Dendritic cell treated with granulocyte-macrophage colony-stimulating factor and Interleukin-4, amounts not matched to agents 40 ng/mL and 50 ng/mL, for 4 days (primary cell): Measurements from ENCODE around the gene POLG.

Experiments
- H3K27ac Mint-ChIP-seq: one replicate; pipeline ENCODE4 v1.8.0; 2022; ENCODE audit warnings: mild to moderate bottlenecking, mixed read lengths
- H3K27me3 Mint-ChIP-seq: one replicate; pipeline ENCODE4 v1.8.0; 2022; ENCODE audit warnings: mild to moderate bottlenecking, mixed read lengths
- H3K36me3 Mint-ChIP-seq: one replicate; pipeline ENCODE4 v1.8.0; 2022; ENCODE audit warnings: low read depth, mixed read lengths
- H3K4me1 Mint-ChIP-seq: one replicate; pipeline ENCODE4 v1.8.0; 2022; ENCODE audit warnings: low read depth, mixed read lengths
- H3K4me3 Mint-ChIP-seq: one replicate; pipeline ENCODE4 v1.8.0; 2022; ENCODE audit warnings: mild to moderate bottlenecking, moderate library complexity, mixed read lengths
- H3K9me3 Mint-ChIP-seq: one replicate; pipeline ENCODE4 v1.8.0; 2022; ENCODE audit warnings: mixed read lengths
- intact Hi-C: fragments of 100-400 bp; cut with micrococcal nuclease; formaldehyde crosslinking; loops from one replicate; pipeline ENCODE4 v1.15.0; 2022

Gene POLG

DNA sequence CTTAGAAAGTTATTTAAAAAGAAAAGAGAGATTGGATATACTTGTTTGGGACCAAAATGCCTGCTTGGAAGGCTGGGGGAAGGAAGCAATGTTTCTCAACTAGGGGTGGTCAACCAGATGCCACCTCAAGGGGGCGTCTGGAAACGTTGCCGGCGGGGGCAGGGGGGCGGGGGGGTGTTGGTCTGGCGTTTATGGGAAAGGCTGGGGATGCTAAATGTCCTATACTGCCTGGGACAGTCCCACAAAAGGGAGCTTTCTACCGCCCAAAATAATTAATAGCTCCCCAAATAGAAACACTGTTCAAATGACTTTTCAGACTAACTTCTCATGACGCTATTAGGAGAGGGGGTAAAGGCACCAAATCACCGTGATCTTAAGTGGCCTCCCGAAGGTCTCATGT, 2.2 kb downstream of the POLG start:
- Mint-ChIP-seq H3K27ac (no peak overlapping the region), H3K4me3 (peak overlapping the region; percentile 18), H3K27me3 (peaks cover 5% of the 10 kb centered on the region), H3K9me3 (no peaks in the 10 kb centered on the region), H3K4me1 (peaks cover 68% of the 10 kb centered on the region), H3K36me3 (peaks cover 62% of the 10 kb centered on the region)
- intact Hi-C loops = no loop called here

DNA sequence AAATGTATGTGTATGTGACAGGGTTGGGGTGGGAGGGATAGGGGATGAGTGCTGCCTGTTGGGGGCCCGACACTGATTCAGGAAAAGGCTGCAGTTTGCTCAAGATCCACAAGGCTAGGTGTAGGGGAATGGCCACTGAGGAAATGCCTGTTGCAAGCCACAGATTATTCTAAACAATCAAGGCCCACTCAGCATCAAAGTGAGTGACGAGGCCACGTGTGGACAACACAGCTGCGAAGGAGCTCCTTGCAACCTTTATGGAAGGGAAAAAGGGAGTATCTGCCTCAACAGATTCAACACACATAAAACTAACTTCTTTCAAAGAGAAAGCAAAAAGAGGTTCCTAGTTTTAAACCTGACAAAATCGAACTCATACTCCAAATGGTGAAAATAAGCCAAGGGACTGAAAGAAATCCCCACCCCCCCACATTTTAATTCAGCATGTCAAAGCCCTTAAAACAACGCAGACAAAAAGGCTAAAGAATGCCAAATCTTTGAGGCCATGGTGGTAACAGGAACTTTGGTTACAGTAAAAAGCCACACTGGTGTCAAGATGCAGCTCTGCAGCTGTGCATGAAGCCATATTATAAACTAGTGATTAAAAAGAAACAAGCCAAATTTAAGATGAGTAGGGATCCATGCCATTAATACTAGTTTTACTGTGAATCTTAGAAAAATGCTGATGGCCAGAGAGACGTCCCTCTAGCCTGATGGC, 3.6 kb downstream of the POLG start:
- Mint-ChIP-seq H3K4me1 (peaks cover 58% of the 10 kb centered on the region), H3K36me3 (peaks cover 76% of the 10 kb centered on the region), H3K4me3 (no peak overlapping the region), H3K9me3 (no peaks in the 10 kb centered on the region), H3K27ac (no peak overlapping the region), H3K27me3 (no peaks in the 10 kb centered on the region)
- intact Hi-C loops = no loop called here

DNA sequence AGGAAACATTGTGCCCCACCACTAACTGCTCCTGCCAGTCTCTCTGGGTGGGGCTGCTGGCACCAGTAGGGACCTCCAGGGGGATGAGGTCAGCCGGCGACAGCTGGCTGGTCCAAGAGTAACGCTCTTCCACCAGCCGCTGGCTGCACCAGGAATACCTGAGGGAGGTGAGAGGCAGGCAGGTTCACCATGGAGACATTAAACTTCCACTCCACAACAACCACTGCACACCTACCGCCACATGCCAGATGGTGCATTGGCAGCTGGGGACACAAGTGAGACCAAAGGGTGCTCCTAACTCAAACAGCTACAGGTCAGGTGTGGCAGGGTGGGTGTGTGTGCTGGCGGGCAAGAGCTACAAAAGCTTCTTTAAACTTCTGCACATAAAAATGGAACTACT, 4.5 kb downstream of the POLG start:
- Mint-ChIP-seq H3K27ac (no peak overlapping the region), H3K4me3 (no peak overlapping the region), H3K4me1 (peaks cover 50% of the 10 kb centered on the region), H3K36me3 (peaks cover 85% of the 10 kb centered on the region), H3K9me3 (no peaks in the 10 kb centered on the region), H3K27me3 (no peaks in the 10 kb centered on the region)
- intact Hi-C loops = no loop called here

DNA sequence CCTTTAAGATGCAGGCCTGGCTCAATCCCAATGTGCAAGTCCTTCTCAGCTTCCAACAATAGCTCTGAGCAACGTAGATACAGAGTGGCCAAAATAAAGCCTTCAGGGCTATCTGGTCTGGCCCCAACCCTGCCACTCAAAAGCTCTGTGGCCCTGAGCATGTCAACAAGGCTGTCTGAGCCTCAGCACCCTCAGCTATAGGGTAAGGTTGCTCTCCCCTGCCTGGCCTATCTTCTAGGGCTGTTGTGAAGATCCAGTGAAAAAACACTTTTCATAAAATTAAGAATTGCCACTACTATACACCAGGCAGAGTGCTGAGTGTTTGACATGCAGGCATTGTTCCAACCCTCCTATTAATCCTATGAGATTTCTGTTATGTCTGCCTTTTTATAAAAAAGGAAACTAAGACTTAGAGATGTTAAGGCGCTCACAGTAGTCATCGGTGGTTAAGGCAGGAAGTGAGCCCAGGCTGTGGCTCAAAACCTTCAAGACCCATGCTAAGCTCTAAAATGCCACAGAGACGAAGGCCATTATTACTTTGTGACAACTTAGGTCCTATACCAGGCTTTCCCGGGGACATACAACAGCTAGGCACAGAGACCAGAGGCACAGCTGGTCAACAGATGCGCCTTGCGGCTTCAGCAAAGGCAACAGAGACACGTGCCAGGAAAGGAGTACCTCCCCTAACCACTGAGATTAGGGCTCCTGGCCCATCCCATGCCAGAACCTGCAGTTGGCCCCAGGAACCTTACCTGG, 5.1 kb downstream of the POLG start:
- H3K36me3 Mint-ChIP-seq = peaks cover 91% of the 10 kb centered on the region
- intact Hi-C loops = no loop called here
- H3K27me3 Mint-ChIP-seq = no peaks in the 10 kb centered on the region
- H3K9me3 Mint-ChIP-seq = no peaks in the 10 kb centered on the region
- peaks cover 52% of the 10 kb centered on the region for H3K4me1 Mint-ChIP-seq
- H3K4me3 Mint-ChIP-seq = no peak overlapping the region
- no peak overlapping the region for H3K27ac Mint-ChIP-seq

DNA sequence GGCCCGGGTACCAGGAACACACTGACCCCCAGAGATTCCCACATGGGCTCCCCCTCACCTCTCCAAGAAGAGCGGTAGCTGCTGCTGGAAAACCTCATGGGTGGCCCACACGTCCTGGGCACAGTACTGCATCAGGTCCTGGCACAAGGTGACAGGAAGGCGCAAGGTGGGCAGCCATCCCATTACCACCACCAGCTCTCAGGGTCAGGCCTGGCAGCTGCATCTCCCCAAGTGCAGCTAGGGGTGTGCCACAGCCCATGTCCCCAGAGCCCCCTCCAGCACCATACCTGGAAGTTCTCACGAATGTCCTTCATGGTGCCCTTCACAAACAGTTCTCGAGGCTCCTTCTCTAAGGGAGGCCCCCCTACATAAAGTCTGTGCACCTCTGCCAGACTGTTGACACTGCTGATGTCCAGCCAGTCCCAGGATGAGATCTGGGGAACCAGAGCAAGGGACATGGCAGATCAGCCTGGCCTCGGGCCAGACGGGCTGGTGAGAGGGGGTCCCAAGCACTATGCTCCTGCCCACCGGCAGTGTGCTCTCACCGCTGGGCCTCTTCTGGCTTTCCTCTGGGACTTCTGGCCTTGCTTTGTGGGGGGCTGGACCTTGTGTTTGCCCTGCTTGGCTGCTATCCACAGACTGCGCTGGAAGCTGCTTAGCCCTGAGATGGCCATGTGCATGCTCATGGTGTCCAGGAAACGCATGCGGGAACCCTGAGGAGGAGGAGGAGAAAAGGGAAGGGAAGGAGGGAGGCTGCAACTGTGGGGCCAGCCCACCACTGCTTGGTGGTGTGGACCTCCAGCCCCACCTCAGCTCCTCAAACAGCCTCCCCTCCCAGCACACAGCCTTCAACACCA, 6.0 kb downstream of the POLG start:
- Mint-ChIP-seq H3K36me3 (peaks cover 100% of the 10 kb centered on the region), H3K27me3 (no peaks in the 10 kb centered on the region), H3K4me3 (no peak overlapping the region), H3K27ac (no peak overlapping the region), H3K9me3 (no peaks in the 10 kb centered on the region), H3K4me1 (peaks cover 52% of the 10 kb centered on the region)
- intact Hi-C loops = no loop called here

DNA sequence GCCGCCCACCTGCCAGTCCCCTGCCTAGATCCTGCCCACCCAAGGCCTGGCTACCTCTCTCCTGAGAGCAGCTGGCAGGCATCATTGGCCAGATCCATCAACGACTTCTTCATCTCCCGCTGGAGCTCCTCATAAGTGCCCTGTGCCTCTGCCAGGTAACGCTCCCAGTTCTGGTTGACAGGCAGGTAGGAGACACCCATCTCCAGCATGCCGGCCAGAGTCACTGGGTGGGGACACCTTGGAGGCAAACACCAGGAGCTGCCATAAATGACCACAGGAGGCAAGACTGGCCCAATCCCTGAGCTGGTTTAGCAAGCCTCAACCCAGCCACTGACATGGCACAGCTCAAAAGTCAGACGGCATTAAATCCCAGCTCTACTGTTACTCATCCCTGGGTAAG, 7.5 kb downstream of the POLG start:
- H3K27me3 Mint-ChIP-seq = no peaks in the 10 kb centered on the region
- H3K27ac Mint-ChIP-seq = no peak overlapping the region
- no peaks in the 10 kb centered on the region for H3K9me3 Mint-ChIP-seq
- H3K4me1 Mint-ChIP-seq = peaks cover 42% of the 10 kb centered on the region
- no peak overlapping the region for H3K4me3 Mint-ChIP-seq
- intact Hi-C loops = no loop called here
- peaks cover 100% of the 10 kb centered on the region for H3K36me3 Mint-ChIP-seq

DNA sequence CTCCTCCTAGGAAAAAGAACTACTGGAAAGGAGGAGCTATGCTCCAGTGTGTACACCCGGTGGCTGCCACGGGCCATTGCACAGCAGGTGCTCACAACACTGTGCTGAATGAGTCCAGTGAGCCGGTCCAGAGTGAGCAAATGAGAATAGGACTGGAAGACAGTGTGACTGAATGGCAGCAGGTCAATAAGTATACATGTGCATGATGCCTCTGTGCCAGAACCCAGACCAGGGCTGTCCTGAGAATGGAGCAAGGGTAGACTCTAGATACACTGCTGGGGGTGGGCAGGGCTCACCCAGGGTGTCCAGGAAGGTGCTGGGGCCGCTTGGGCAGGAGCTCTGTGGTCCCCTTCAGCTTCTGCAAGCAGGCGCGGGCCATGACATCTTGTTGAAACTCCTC, 8.3 kb downstream of the POLG start:
- Mint-ChIP-seq H3K27ac (no peak overlapping the region), H3K4me1 (peaks cover 34% of the 10 kb centered on the region), H3K27me3 (no peaks in the 10 kb centered on the region), H3K36me3 (peaks cover 100% of the 10 kb centered on the region), H3K9me3 (no peaks in the 10 kb centered on the region), H3K4me3 (no peak overlapping the region)
- intact Hi-C loops = no loop called here

DNA sequence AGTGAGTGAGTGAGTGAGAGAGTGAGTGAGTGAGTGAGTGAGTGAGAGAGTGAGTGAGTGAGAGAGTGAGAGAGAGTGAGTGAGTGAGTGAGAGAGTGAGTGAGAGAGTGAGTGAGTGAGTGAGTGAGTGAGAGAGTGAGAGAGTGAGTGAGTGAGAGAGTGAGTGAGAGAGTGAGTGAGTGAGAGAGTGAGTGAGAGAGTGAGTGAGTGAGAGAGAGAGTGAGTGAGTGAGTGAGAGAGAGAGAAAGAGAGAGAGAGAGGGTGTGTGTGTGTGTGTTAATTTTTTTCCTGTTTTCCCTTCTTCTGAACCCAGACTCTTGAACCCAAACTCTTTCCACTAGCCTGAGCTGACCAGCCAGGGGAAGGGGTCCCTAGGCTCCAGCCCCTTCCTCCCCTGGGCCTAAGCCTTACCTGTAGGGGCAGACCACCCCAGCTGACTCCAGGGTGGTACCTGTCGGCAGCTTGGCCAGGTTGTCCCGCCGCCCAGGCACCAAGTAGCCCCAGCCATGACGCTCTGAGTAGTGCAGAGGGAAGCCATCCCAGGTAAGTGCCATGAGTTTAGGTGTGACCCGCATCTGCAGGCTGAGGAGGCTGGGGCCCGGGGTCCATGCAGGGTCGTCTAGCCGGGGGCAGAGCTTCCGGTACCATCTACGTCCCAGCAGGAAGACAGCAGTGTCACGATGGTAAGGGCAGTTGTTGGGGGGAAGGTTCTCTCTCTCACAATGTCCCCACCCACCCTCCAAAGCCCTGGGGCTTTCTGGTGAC, 9.4 kb downstream of the POLG start:
- intact Hi-C loops = no loop called here
- peaks cover 23% of the 10 kb centered on the region for H3K4me1 Mint-ChIP-seq
- no peak overlapping the region for H3K27ac Mint-ChIP-seq

DNA sequence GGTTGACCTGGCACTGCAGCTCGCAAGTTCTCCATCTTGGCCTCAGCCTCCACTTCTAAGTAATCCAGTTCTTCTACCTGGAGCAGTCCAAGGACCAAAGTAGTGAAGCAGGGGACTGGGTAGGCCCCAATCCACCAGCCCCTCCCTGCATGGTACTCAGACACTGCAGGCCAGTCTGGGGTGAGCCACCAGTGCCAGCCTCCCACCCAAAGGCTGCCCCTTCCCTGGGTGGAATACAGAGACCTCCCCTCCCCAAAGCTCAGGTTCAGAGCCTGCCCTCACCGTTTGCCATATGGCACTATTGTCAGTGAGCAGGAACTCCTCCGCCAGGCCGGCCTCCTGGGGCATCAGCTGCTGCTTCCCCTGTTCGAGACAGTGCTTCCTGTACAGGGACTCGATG, 10.8 kb downstream of the POLG start:
- intact Hi-C loops = no loop called here
- Mint-ChIP-seq H3K36me3 (peaks cover 100% of the 10 kb centered on the region), H3K27ac (no peak overlapping the region), H3K27me3 (no peaks in the 10 kb centered on the region), H3K4me1 (peaks cover 17% of the 10 kb centered on the region), H3K9me3 (no peaks in the 10 kb centered on the region), H3K4me3 (no peak overlapping the region)

More for the DNA sequence above, 9.4 kb downstream of the POLG start:
- Mint-ChIP-seq H3K4me3 (no peak overlapping the region), H3K27me3 (no peaks in the 10 kb centered on the region), H3K9me3 (no peaks in the 10 kb centered on the region), H3K36me3 (peaks cover 100% of the 10 kb centered on the region)

DNA sequence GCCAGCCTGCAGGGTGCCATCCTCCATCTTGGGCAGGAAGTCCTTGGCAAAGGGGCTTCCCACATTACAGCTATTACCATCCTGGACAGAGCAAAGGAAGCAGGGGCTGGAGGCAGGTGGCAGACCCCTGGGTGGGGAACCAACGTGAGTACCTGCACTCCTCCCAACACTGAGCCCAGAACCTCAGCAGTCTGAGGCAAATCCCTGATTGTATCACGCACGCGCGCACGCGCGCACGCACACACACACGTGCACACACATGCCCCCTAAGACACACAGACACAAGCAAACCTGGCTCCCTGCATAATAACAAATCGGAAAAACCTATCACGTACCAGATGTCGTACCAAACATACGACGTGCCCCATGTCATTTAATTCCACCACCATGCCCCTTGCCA, 11.8 kb downstream of the POLG start:
- Mint-ChIP-seq H3K4me1 (peaks cover 10% of the 10 kb centered on the region), H3K27ac (no peak overlapping the region), H3K27me3 (no peaks in the 10 kb centered on the region), H3K9me3 (no peaks in the 10 kb centered on the region), H3K36me3 (peaks cover 100% of the 10 kb centered on the region), H3K4me3 (no peak overlapping the region)
- intact Hi-C loops = no loop called here

DNA sequence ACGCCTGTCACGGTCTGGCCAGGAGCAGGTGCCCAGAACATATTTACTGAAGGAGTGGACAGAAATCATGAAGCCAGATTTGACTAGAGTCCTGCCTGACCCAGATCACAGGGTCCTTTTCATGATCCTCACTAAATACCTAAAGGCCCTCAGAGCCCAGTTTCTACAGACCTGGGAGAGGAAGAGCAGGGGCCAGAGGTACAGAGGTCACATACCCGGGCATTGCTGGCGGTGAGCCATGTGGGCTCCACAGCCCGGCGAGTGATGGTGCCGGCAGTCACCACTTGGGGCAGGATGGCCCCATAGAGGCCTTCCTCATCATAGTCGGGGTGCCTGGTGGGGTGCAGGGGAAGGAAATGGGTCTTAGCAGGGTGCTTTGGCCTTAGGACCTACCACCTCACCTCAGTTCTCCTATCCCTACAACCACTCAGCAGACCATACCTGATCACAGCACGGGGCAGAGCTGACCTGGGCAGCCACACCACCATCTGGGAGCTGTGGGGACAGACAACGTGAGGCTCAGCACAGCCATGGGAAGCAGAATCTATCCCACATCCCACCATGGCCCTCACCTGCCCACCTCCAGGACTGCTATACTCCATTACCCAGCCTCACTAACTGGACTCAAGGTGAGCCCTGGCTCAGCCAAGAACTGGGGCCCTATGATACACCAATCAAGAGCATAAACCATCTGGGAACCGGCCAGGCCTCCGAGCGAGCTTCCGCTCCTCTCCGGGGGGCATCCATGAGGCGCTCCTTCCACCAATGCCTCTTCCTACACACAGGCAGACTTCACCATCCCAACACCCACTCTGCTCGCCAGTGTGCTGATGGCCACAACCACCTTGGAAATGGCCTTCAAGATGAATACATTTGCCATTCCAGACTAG, 12.9 kb downstream of the POLG start:
- intact Hi-C loops = no loop called here
- H3K36me3 Mint-ChIP-seq = peaks cover 100% of the 10 kb centered on the region
- peak overlapping the region; percentile 31 for H3K27ac Mint-ChIP-seq

DNA sequence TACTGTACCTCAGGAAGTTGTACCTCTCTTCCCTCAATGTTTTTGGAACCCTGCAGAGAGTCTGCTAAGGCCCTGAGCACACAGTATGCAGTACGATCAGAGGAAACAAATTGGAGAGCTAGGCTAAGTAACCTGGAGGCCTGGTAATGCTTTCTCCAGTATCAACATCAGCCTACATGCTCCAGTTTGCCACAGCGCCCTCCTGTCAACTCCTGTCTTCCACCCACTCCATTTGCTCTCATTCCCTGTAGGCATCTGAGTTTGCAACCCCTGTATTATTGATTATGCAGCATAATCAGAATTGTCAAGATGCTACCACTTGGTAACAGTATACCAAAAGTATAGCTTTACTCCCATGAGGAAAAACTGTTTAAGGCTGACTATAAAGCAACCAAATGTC, 14.4 kb downstream of the POLG start:
- Mint-ChIP-seq H3K9me3 (no peaks in the 10 kb centered on the region), H3K4me1 (peaks cover 10% of the 10 kb centered on the region), H3K4me3 (no peak overlapping the region), H3K27me3 (no peaks in the 10 kb centered on the region), H3K36me3 (peaks cover 100% of the 10 kb centered on the region), H3K27ac (peak overlapping the region; percentile 31)
- intact Hi-C loops = no loop called here

More for the DNA sequence above, 12.9 kb downstream of the POLG start:
- Mint-ChIP-seq H3K9me3 (no peaks in the 10 kb centered on the region), H3K4me1 (peaks cover 10% of the 10 kb centered on the region), H3K27me3 (no peaks in the 10 kb centered on the region), H3K4me3 (no peak overlapping the region)

DNA sequence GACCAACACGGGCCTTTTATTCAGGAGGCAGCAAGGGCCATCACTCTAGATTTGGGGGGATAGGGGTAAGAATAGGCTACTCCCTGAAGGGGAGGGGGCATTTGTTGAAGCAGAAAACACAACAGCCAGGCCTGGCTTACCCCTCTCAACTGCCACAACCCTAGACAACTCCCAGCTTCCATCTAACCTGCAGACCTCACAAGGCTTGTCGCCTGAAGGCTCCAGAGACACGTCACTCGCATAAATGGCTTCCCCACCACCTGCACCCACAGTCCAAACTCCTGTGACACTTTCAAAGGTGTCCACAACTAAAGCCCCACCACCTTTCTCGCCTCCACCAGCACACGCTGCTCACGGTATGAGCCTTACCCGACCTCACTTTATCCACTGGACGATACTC, 14.9 kb downstream of the POLG start:
- Mint-ChIP-seq H3K27ac (peak overlapping the region; percentile 31), H3K4me1 (peaks cover 5% of the 10 kb centered on the region), H3K36me3 (peaks cover 100% of the 10 kb centered on the region), H3K9me3 (no peaks in the 10 kb centered on the region), H3K27me3 (no peaks in the 10 kb centered on the region), H3K4me3 (no peak overlapping the region)
- intact Hi-C loops = no loop called here
